ACC112 (cell line): Measurements from ENCODE around the gene SH2B3.
"Not testable (repeated sequence)": the region's sequence is repeated elsewhere in the genome, so short reads cannot be mapped to it uniquely, and the experiment has no call there.

Experiments
- H2AFZ ChIP-seq: fragments of 200-600 bp; sonication (generic); one replicate; pipeline ENCODE4 v1.6.0; 2017; ENCODE audit warnings: antibody characterized with exemption, low read length; ENCODE audit not compliant: unreplicated experiment
- H3K27ac ChIP-seq: fragments of 200-600 bp; sonication (generic); 2 replicates; pipeline ENCODE4 v1.5.1; 2014; ENCODE audit warnings: low read depth, mild to moderate bottlenecking, antibody characterized with exemption, low read length, moderate library complexity
- H3K27me3 ChIP-seq: fragments of 200-600 bp; sonication (generic); 2 replicates; pipeline ENCODE4 v1.6.1; 2014; ENCODE audit warnings: mild to moderate bottlenecking, antibody characterized with exemption, low read length, moderate library complexity, mixed read lengths; ENCODE audit not compliant: insufficient read depth
- H3K36me3 ChIP-seq: fragments of 200-600 bp; sonication (generic); 2 replicates; pipeline ENCODE4 v1.6.1; 2016; ENCODE audit warnings: mild to moderate bottlenecking, antibody characterized with exemption, low read length, moderate library complexity, mixed read lengths; ENCODE audit not compliant: insufficient read depth
- H3K4me1 ChIP-seq: fragments of 200-600 bp; sonication (generic); one replicate; pipeline ENCODE4 v1.6.1; 2016; ENCODE audit warnings: low read length, mixed read lengths; ENCODE audit not compliant: insufficient read depth, unreplicated experiment, control insufficient read depth
- H3K4me3 ChIP-seq: fragments of 200-600 bp; sonication (generic); 2 replicates; pipeline ENCODE4 v1.5.1; 2014; ENCODE audit warnings: mild to moderate bottlenecking, low read depth, low read length
- H3K79me2 ChIP-seq: fragments of 200-600 bp; sonication (generic); one replicate; pipeline ENCODE4 v1.6.0; 2016; ENCODE audit warnings: low read length; ENCODE audit not compliant: control insufficient read depth, unreplicated experiment, insufficient read depth

The SH2B3 gene

GRCh38 chr12:111401167-111401605 lies 4.5 kb upstream of the SH2B3 start:
- H3K36me3 ChIP-seq, result no peaks in the 10 kb centered on the region
- peaks cover 5% of the 10 kb centered on the region for H3K79me2 ChIP-seq
- H3K27me3 ChIP-seq, result no peaks in the 10 kb centered on the region
- H3K4me3 ChIP-seq, result no peak overlapping the region
- peaks cover 44% of the 10 kb centered on the region for H3K4me1 ChIP-seq
- H2AFZ ChIP-seq, result no peak overlapping the region
- no peak overlapping the region for H3K27ac ChIP-seq

DNA sequence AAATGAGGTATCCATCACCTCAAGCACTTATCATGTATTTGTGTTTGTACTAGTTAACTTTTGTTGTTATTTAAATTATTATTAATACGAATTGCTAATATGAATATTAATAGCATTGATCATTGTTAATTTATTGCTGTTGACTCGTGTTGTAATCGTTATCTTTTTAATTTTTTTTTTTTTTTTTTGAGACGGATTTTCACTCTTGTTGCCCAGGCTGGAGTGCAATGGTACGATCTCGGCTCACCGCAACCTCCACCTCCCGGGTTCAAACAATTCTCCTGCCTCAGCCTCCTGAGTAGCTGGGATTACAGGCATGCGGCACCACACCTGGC lies 3.3 kb upstream of the SH2B3 start:
- H3K4me3 ChIP-seq, H3K27ac ChIP-seq, H2AFZ ChIP-seq, H3K27me3 ChIP-seq, H3K36me3 ChIP-seq: not testable (repeated sequence)
- H3K4me1 ChIP-seq, result peaks cover 40% of the 10 kb centered on the region
- H3K79me2 ChIP-seq, result peaks cover 18% of the 10 kb centered on the region

DNA sequence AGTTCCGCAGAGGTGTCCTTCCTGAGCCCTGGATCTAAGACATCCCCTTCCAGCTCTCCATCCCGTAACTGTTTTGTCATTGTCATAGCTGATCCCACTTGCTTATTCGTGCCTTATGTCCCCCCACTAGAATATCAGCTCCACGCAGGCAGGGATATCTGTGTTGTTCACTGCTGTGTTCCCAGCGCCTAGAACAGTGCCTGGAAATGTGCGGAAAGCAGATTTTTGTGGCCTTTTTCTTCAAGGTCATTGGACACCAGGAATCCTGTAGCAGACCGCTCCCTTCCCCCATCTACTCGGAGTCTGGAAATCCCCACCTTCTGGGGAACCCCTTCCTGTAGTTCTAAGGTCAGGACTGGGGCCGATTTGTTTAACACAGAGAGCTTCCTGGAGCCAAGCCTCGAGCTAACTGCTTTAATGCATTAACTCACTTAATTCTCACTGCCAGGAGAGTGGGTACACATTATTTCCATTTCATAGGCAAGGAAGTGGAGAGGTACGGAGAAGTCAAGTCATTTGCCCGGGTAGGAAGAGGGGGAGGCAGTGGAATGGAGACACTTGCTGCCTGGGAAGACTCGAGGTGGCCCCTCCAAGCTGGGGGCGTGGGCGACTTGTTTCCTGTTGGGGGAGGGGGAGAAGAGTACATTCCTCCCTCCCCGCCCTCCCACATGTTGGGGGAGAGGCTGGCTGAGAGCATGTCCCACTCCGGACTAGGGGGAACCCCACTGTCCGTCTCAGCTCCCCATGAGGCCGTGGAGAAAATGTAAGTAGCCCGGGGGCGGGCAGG lies 1.2 kb upstream of the SH2B3 start:
- Histone ChIP-seq H3K27me3 (no peaks in the 10 kb centered on the region), H3K4me3 (peak overlapping the region; percentile 96), H3K36me3 (peaks cover 11% of the 10 kb centered on the region; the same call in 1 of the 2 replicates), H2AFZ (no peak overlapping the region), H3K27ac (peak overlapping the region; percentile 83), H3K4me1 (peaks cover 42% of the 10 kb centered on the region), H3K79me2 (peaks cover 39% of the 10 kb centered on the region)

DNA sequence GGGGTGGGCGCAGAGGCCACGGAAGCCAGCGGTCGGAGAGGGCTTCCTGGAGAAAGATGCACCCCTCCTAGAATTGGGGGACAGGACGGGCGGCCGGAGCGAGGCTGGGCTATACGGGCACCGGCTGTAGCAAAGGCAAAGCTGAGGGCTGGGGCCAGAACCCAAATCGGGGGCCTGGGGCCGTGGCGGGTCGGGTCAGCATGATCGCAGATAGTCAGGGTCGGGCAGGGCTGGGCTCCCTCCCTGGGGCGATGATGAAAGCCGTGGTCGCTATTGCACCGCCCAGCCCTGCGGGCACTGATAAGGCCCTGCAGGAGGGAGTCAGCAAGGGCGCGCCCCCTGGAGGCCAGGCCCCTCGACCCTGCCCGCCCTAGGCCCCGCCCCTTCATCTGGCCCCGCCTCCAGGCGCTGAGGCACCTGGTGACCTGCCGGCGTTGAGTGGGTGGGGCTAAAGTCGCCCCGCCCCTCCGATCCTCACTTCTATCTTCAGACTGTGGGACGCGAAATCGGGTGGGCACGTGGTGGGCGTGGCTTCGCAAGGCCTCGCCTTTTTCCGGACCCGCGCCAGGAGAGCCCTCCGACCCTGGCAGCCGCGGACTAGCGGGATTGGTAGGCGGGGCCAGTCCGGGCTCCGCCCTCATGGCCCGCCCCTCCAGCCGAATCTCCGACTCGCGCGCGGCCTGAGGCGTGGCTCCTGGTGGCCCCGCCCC lies 419 bp upstream of the SH2B3 start:
- Histone ChIP-seq H2AFZ (peak overlapping the region; percentile 40), H3K36me3 (peaks cover 11% of the 10 kb centered on the region; the same call in 1 of the 2 replicates), H3K27ac (peak overlapping the region; percentile 83), H3K79me2 (peaks cover 44% of the 10 kb centered on the region), H3K4me1 (peaks cover 40% of the 10 kb centered on the region), H3K27me3 (no peaks in the 10 kb centered on the region), H3K4me3 (peak overlapping the region; percentile 96)

- Histone ChIP-seq H3K4me3 (peak overlapping the region; percentile 96), H3K36me3 (peaks cover 11% of the 10 kb centered on the region; the same call in 1 of the 2 replicates), H3K27ac (peak overlapping the region; percentile 97), H3K79me2 (peaks cover 58% of the 10 kb centered on the region), H2AFZ (no peak overlapping the region), H3K4me1 (peaks cover 54% of the 10 kb centered on the region), H3K27me3 (no peaks in the 10 kb centered on the region)
Observed at GRCh38 chr12:111406474-111407376, 1.0 kb downstream of the SH2B3 start.

DNA sequence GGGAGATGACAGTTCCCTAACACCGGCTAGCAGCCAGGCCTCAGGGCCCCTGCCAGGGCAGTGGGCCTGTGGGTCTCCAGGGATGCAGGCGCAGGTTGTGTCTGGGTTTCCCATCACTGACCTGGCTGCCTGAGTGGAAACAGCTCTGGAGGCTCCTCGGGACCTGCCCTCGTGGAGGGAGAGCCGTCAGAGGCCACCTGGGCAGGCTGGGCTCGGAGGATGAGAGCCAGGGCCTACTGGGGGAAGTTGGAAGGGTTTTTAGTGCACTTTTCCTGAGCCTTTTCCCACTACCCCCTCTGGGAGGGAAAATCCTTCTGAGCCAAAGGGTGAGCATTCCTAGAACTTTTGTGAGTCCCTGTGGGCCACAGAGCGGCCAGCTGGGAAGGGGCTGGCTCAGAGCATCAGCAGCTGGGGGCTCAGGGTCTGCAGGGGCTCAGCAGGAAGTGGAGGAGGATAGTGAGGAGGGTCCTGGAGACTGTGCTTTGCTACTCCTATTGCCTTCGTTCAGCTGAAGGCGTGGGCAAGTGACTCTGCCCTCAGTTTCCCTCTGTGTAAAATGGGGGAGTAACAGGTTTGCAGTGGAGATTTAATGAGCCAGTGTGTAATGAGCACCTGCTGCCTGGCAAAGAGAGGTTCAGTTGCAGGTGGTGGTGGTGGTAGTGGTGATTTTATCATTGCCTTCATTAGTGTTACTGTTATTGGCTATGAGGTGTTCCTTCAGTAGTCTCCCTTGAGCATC lies 1.8 kb downstream of the SH2B3 start:
- peak overlapping the region; percentile 97 for H3K27ac ChIP-seq
- peaks cover 62% of the 10 kb centered on the region for H3K4me1 ChIP-seq
- H3K4me3 ChIP-seq, result peak overlapping the region; percentile 96
- peaks cover 11% of the 10 kb centered on the region; the same call in 1 of the 2 replicates for H3K36me3 ChIP-seq
- H3K79me2 ChIP-seq, result peaks cover 66% of the 10 kb centered on the region
- no peak overlapping the region for H2AFZ ChIP-seq
- no peaks in the 10 kb centered on the region for H3K27me3 ChIP-seq

GRCh38 chr12:111408116-111408440 lies 2.4 kb downstream of the SH2B3 start:
- H3K27ac ChIP-seq, result peak overlapping the region; percentile 97
- H3K27me3 ChIP-seq, result no peaks in the 10 kb centered on the region
- H3K4me3 ChIP-seq, result peak overlapping the region; percentile 96
- H3K79me2 ChIP-seq, result peaks cover 71% of the 10 kb centered on the region
- peaks cover 64% of the 10 kb centered on the region for H3K4me1 ChIP-seq
- H2AFZ ChIP-seq, result no peak overlapping the region
- peaks cover 11% of the 10 kb centered on the region; the same call in 1 of the 2 replicates for H3K36me3 ChIP-seq

DNA sequence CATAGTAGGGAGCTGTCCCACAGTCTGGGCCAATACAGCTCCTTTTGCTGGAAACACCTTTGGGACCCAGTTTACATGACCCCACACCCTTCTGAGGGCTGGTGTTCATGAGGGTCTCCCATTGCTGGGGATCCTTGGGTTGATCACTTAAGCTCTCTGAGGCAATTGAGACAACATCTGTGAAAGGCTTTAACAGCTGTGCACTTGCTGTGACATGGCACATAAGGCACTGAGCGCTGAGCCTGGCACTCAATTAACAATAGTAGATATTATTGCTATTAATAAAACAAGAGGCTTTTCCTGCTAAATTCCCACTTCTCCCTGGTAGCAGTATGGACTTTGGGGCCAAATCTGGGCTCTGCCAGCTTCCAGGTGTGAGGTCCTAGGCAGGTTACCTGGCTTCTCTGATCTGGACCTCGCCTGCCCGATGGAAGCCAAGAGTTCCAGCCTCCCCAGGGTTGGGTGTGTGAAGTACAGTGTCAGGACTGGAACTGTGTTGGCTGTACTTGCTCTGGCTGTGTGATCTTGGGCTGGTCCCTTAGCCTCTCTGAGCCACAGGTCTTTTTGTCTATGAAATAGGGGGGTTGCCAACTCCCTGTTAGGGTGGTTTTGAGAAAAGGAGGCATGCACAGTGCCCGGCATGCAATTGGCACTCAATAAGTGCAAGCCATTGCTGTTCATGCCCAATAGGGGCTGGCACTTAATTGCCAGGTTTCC lies 3.1 kb downstream of the SH2B3 start:
- Histone ChIP-seq H3K27me3 (no peaks in the 10 kb centered on the region), H3K4me1 (peaks cover 66% of the 10 kb centered on the region), H3K27ac (peak overlapping the region; percentile 97), H2AFZ (no peak overlapping the region), H3K4me3 (peak overlapping the region; percentile 96), H3K79me2 (peaks cover 79% of the 10 kb centered on the region), H3K36me3 (peaks cover 11% of the 10 kb centered on the region; the same call in 1 of the 2 replicates)

DNA sequence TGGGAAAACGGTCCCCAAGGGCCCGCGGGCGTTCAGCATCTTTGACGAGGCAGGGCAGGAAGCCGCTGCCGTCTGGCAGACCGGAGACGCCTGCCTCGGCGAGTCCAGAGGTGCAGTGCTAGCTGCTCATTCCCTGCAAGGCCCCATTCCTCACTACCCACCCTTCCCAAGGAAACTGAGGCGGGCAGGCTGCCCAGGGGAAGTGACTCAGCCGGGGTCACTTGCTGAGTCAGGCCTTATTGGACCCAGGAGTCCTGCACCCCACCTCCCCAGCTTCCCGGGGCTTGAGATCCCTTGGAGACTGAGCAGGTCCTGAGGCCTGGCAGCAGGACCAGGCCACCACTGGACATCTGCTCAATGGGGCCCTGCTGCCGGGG lies 3.7 kb downstream of the SH2B3 start:
- no peak overlapping the region for H2AFZ ChIP-seq
- peaks cover 11% of the 10 kb centered on the region; the same call in 1 of the 2 replicates for H3K36me3 ChIP-seq
- H3K79me2 ChIP-seq, result peaks cover 85% of the 10 kb centered on the region
- peaks cover 67% of the 10 kb centered on the region for H3K4me1 ChIP-seq
- H3K4me3 ChIP-seq, result peak overlapping the region; percentile 96
- no peaks in the 10 kb centered on the region for H3K27me3 ChIP-seq
- H3K27ac ChIP-seq, result peak overlapping the region; percentile 97
